GM12801 (cell line): ENCODE data around the gene CSKMT.

Experiments
- TF ChIP-seq, protein P1 (sequence below): IDR thresholded peaks from one replicate; pipeline ENCODE4 v1.5.1; 2011; ENCODE audit warnings: control low read depth; ENCODE audit not compliant: insufficient read length; ENCODE audit errors: extremely low read depth

The CSKMT gene

DNA sequence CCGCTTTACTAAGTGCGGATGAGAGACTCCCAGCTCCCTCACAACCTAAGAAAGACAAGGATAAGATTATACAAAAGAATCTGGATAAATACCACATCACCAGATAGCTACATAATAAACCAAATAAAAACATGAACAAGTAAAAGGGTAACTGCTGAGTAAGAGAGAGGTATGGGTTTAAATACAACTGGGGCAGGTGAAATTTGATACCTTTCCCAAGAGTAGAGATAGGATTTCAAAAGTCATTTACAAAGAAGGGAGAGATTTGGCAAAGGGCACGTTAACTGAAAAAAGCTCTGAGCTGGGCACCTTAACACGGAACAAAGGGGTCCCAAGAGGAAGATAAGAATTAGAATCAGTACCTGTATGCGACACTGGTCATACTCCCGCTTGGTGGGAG, 12.0 kb downstream of the CSKMT start:
- TF ChIP-seq, protein P1, sequence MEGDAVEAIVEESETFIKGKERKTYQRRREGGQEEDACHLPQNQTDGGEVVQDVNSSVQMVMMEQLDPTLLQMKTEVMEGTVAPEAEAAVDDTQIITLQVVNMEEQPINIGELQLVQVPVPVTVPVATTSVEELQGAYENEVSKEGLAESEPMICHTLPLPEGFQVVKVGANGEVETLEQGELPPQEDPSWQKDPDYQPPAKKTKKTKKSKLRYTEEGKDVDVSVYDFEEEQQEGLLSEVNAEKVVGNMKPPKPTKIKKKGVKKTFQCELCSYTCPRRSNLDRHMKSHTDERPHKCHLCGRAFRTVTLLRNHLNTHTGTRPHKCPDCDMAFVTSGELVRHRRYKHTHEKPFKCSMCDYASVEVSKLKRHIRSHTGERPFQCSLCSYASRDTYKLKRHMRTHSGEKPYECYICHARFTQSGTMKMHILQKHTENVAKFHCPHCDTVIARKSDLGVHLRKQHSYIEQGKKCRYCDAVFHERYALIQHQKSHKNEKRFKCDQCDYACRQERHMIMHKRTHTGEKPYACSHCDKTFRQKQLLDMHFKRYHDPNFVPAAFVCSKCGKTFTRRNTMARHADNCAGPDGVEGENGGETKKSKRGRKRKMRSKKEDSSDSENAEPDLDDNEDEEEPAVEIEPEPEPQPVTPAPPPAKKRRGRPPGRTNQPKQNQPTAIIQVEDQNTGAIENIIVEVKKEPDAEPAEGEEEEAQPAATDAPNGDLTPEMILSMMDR, result no peak

DNA sequence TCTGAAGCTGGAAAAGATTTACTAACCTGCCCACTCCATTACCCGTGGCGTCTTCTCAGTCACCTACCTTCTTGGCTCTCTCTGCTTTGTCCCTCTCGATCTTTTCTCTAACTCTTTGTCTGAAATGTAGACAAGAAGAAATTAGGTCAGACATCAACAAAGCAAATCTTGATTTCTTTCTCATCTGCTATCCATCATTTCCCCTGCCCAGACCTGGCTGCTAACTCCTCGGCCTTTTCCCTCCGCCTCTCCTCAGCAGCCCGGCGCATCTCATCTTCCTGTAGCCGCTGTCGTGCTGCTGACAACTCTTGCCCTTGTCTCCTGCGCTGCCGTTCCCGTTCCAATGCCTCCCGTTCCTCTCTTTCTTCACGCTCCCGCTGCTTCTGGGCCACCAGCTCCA, 12.6 kb downstream of the CSKMT start:
- TF ChIP-seq, protein P1, result no peak

DNA sequence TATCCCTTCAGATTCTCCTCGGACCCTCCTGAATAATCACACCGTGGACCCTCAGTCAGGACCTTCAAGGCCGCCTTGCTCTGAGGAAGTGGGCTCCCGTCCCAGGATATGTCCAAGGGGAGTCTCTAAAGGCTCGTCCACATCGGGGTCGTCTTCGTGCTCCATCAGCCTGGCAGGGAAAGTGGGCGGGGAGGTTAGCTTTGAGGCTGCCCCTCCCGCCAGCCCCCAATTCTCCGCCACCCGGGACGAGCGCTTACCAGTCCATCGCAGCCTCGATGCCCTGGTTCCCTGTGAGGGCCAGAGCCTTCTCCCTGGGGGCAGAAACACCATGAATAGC, 13.3 kb downstream of the CSKMT start:
- TF ChIP-seq, protein P1, result no peak

DNA sequence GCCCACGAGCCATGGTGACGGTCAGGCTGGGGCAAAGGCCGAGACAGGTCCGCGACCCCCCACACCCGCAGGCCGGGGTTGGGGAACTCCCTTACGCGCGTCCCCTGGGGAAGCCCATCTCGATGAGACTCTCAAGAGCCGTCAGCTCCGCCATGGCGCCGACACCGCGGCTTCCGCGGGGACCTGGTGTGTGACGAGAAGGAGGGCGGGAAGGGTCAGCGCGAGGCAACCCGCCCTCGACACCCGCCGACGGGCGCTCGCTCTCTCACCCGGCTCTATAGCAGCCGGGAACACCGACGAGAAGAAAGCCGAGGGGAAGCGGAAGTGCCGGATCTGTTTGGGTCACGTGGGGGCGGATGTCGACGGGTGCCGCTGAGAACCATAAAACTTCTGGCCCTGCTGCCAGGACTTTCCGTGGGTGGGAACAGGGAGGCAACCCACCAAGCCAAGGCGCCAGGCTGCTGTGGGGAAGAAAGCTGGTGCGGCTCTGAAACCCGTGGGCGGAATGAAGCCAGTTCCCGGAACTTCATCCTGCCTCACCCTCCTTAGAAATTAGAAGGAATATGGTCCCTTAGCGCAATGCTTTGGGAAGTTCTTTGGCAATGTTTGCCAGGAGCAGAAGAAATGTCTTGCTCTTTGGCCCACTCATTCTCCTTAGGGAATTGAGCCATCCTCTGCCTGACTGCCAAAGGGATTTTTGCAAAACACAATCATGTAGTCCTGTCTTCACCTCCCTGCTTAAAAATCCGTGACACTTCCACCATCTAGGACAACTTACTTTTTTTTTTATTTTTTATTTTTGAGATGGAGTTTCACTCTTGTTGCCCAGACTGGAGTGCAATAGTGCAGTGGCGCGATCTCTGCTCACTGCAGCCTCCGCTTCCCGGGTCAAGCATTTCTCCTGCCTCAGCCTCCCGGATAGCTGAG, 13.9 kb downstream of the CSKMT start, which contains the start of gene UBXN1:
Gene UBXN1, minus strand, starts transcription at position 304 of the 927 bp plus-strand sequence. Its CDS starts 150 bp downstream, at position 154.
- TF ChIP-seq, protein P1, result no peak

DNA sequence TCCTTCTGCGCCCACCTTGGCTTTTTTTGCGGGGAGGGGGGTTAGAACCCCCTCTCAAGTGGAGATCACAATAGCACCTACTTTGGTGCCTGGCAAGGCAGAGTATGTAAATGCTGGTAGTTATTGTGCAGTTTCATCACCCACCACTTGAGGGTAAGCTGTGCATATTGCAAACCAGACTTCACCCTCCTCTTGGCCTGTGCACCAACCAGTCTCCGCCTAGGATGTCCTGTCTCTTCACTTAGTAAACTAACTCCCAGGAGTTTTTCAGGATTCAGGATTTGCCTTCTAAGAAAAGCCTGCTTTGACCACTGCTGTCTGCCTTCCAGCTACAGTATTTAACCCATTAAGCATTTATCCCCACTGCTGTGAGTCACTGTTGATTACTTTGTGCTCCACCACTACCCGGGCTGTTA, 15.7 kb downstream of the CSKMT start:
- TF ChIP-seq, protein P1, result no peak

DNA sequence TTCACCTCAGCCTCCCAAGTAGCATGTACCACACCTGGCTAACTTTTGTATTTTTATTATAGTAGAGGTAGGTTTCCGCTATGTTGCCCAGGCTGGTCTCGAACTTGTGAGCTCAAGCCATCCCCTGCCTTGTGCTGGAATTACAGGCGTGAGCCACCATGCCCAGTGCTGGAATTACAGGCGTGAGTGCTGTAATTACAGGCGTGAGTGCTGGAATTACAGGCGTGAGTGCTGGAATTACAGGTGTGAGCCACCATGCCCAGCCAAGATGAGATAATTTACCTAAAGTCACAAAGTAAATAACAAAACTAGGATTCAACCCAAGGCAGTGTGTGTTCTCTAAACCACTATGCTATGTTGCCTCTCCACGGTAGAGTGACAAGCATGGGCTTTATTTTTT, 17.4 kb downstream of the CSKMT start:
- TF ChIP-seq, protein P1, result no peak

DNA sequence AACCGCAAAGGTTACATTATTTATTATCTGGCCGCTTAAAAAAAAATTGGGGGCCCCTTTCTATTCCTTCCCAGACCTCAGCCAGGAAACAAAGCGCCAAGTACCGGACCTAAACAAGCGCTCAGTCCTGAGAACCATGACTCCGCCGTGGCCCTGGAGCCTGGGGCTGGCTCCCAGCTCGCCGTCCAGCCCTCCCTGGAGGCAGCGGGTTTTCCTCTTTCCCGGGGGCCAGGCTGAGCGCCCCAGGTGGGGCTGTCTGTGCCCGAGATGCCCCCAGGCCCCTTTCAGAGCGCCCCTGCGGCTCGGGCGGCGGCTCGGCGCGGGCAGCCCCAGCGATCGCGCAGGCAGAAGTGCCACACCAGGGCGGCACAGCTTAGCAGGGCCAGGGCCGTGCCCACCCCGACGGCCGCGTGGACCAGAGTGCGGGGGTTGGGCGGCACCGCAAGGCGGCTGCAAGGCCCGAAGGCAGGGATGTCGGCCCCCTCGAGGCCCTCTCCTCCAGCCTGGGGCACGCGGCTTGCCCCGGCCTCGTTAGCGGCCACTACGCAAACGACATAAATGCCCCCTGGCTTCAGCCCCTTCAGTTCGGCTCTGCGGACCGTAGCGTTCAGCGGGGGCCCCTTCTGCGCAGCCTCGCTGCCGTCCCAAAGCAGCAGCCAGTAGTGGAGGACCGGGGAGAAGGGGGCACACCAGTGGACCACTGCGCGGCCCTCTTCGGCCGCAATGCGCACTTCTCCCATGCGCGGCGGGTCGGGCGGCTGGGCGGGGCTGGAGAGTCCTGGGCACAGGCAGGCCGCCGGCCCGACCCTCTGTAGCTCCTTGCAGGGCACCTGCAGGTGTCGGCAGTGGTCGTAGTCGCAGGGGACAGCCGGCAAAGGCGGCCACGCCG, 22.6 kb downstream of the CSKMT start:
- TF ChIP-seq, protein P1, result no peak
